OCI-LY1 (cell line): ENCODE measurements around the gene MTF2.

Experiments used
- H2AFZ ChIP-seq: fragments of 200-600 bp; sonication (generic), shearing (Covaris generic); 2 replicates; pipeline ENCODE4 v1.6.0; 2014; ENCODE audit warnings: antibody characterized with exemption, mild to moderate bottlenecking, low read length
- H3F3A ChIP-seq: fragments of 200-600 bp; sonication (generic), shearing (Covaris generic); 2 replicates; pipeline ENCODE4 v1.6.0; 2014; ENCODE audit warnings: mild to moderate bottlenecking, antibody characterized with exemption, low read length, moderate library complexity; ENCODE audit not compliant: insufficient read depth
- H3K27ac ChIP-seq: fragments of 200-600 bp; sonication (generic); 2 replicates; pipeline ENCODE4 v1.5.1; 2014; ENCODE audit warnings: low read length, mixed run types, mild to moderate bottlenecking, low read depth; ENCODE audit not compliant: poor library complexity, severe bottlenecking
- H3K27me3 ChIP-seq: fragments of 200-600 bp; sonication (generic); 2 replicates; pipeline ENCODE4 v1.6.0; 2014; ENCODE audit warnings: antibody characterized with exemption, mild to moderate bottlenecking, low read length, moderate library complexity; ENCODE audit not compliant: insufficient read depth
- H3K36me3 ChIP-seq: fragments of 200-600 bp; sonication (generic); 2 replicates; pipeline ENCODE4 v1.6.1; 2014; ENCODE audit warnings: mild to moderate bottlenecking, antibody characterized with exemption, low read length, moderate library complexity, mixed read lengths; ENCODE audit not compliant: insufficient read depth
- H3K4me1 ChIP-seq: fragments of 200-600 bp; sonication (generic); 2 replicates; pipeline ENCODE4 v1.5.1; 2014; ENCODE audit warnings: mild to moderate bottlenecking, low read length, moderate library complexity; ENCODE audit not compliant: insufficient read depth, severe bottlenecking
- H3K4me2 ChIP-seq: fragments of 200-600 bp; sonication (generic), shearing (Covaris generic); 2 replicates; pipeline ENCODE4 v1.6.1; 2014; ENCODE audit warnings: low read length
- H3K4me3 ChIP-seq: fragments of 200-600 bp; sonication (generic); 2 replicates; pipeline ENCODE4 v1.5.1; 2014; ENCODE audit warnings: low read length, low read depth, mild to moderate bottlenecking, mixed read lengths; ENCODE audit not compliant: poor library complexity, severe bottlenecking
- H3K79me2 ChIP-seq: fragments of 200-600 bp; shearing (Covaris generic); 2 replicates; pipeline ENCODE4 v1.6.1; 2016; ENCODE audit warnings: mixed run types, low read length, mixed read lengths; ENCODE audit not compliant: insufficient read depth
- H3K9ac ChIP-seq: fragments of 200-600 bp; sonication (generic), shearing (Covaris generic); 2 replicates; pipeline ENCODE4 v1.6.1; 2014; ENCODE audit warnings: mild to moderate bottlenecking, low read length, mixed read lengths
- H3K9me2 ChIP-seq: fragments of 200-600 bp; sonication (generic), shearing (Covaris generic); 2 replicates; pipeline ENCODE4 v1.6.1; 2014; ENCODE audit warnings: low read depth, mild to moderate bottlenecking, low read length, mixed read lengths
- H3K9me3 ChIP-seq: fragments of 200-600 bp; shearing (Covaris generic); 2 replicates; pipeline ENCODE4 v1.6.1; 2014; ENCODE audit warnings: low read length, mixed read lengths
- H4K20me1 ChIP-seq: fragments of 200-600 bp; sonication (generic), shearing (Covaris generic); 2 replicates; pipeline ENCODE4 v1.6.0; 2016; ENCODE audit warnings: mild to moderate bottlenecking, low read length; ENCODE audit not compliant: insufficient read depth
- CTCF ChIP-seq: fragments of 200-600 bp; sonication (generic), shearing (Covaris generic); IDR thresholded peaks from 2 replicates; pipeline ENCODE4 v1.5.1; 2017; ENCODE audit warnings: mild to moderate bottlenecking, antibody characterized with exemption, low read length, moderate library complexity, mixed read lengths
- EZH2 ChIP-seq: fragments of 200-600 bp; sonication (generic), shearing (Covaris generic); IDR thresholded peaks from 2 replicates; pipeline ENCODE4 v1.8.0; 2017; ENCODE audit warnings: borderline replicate concordance, mixed run types, mild to moderate bottlenecking, antibody characterized with exemption, low read length, moderate library complexity, mixed read lengths

MTF2 gene

GRCh38 chr1:93114391-93114790 is 35.3 kb downstream of the MTF2 start:
- Histone ChIP-seq H3F3A (no peaks in the 10 kb centered on the region), H3K9ac (no peak overlapping the region), H3K4me3 (no peak overlapping the region), H3K4me2 (no peak overlapping the region), H3K27ac (no peak overlapping the region), H3K27me3 (no peaks in the 10 kb centered on the region), H3K9me3 (no peaks in the 10 kb centered on the region), H4K20me1 (peaks cover 5% of the 10 kb centered on the region), H2AFZ (no peak overlapping the region), H3K36me3 (peaks cover 87% of the 10 kb centered on the region), H3K4me1 (peaks cover 25% of the 10 kb centered on the region), H3K79me2 (peaks cover 49% of the 10 kb centered on the region), H3K9me2 (no peaks in the 10 kb centered on the region)
- no peak for TF ChIP-seq EZH2
- TF ChIP-seq CTCF, result no peak

GRCh38 chr1:93120614-93121013 is 41.5 kb downstream of the MTF2 start:
- no peak overlapping the region for H3K4me2 ChIP-seq
- no peak for TF ChIP-seq EZH2
- no peak for TF ChIP-seq CTCF
- 0 out of 2 replicates have a peak, but pooled peaks cover 7% of the 10 kb centered on the region for H3K79me2 ChIP-seq
- H3K9me2 ChIP-seq, result no peaks in the 10 kb centered on the region
- no peaks in the 10 kb centered on the region for H3F3A ChIP-seq
- no peaks in the 10 kb centered on the region for H3K4me1 ChIP-seq
- no peak overlapping the region for H3K27ac ChIP-seq
- no peaks in the 10 kb centered on the region for H3K27me3 ChIP-seq
- no peak overlapping the region for H3K9ac ChIP-seq
- no peak overlapping the region for H2AFZ ChIP-seq
- H3K36me3 ChIP-seq, result peaks cover 89% of the 10 kb centered on the region
- H3K9me3 ChIP-seq, result no peaks in the 10 kb centered on the region
- no peak overlapping the region for H3K4me3 ChIP-seq
- H4K20me1 ChIP-seq, result no peaks in the 10 kb centered on the region

GRCh38 chr1:93123201-93123783 is 44.2 kb downstream of the MTF2 start:
- Histone ChIP-seq H3K27ac (no peak overlapping the region), H2AFZ (no peak overlapping the region), H3K27me3 (no peaks in the 10 kb centered on the region), H3K79me2 (0 out of 2 replicates have a peak, but pooled peaks cover 7% of the 10 kb centered on the region), H3K9ac (no peak overlapping the region), H3F3A (no peaks in the 10 kb centered on the region), H3K4me3 (no peak overlapping the region), H3K9me3 (no peaks in the 10 kb centered on the region), H3K9me2 (no peaks in the 10 kb centered on the region), H3K4me1 (no peaks in the 10 kb centered on the region), H3K4me2 (no peak overlapping the region), H4K20me1 (no peaks in the 10 kb centered on the region), H3K36me3 (peaks cover 86% of the 10 kb centered on the region)
- no peak for TF ChIP-seq EZH2
- TF ChIP-seq CTCF, result no peak
